ENCODE results near the gene STN1. TPM values are rescaled to one million over a fixed set of nuclear protein-coding genes. Genes with fewer than 3 reads are reported as not detected.

STN1 gene
- total RNA-seq, 1 experiment from 2014 or later: 33.2 TPM

- no peaks in the 10 kb centered on the region; the same call in 1 of the 2 replicates for H3K36me3 ChIP-seq
- DNase-seq: peak; percentile 10
- no peak overlapping the region for H3K4me3 ChIP-seq
- H3K27me3 ChIP-seq: no peaks in the 10 kb centered on the region
- H3K9me3 ChIP-seq: no peaks in the 10 kb centered on the region
These were observed 33.3 kb downstream of the STN1 start for GRCh38 chr10:103884681-103885139.

- DNase-seq: no peak
- Histone ChIP-seq H3K27me3 (no peaks in the 10 kb centered on the region), H3K36me3 (no peaks in the 10 kb centered on the region; the same call in 1 of the 2 replicates), H3K4me3 (no peak overlapping the region), H3K9me3 (no peaks in the 10 kb centered on the region)
These were observed 35.5 kb downstream of the STN1 start for GRCh38 chr10:103882285-103883007.

GRCh38 chr10:103881416-103882284, 36.3 kb downstream of the STN1 start:
- Histone ChIP-seq H3K27me3 (no peaks in the 10 kb centered on the region), H3K9me3 (no peaks in the 10 kb centered on the region), H3K36me3 (no peaks in the 10 kb centered on the region; the same call in 1 of the 2 replicates), H3K4me3 (no peak overlapping the region)
- no peak for DNase-seq

GRCh38 chr10:103879831-103880230, 38.2 kb downstream of the STN1 start:
- no peaks in the 10 kb centered on the region; the same call in 1 of the 2 replicates for H3K36me3 ChIP-seq
- no peak for DNase-seq

GRCh38 chr10:103879409-103879808, 38.6 kb downstream of the STN1 start:
- no peak for DNase-seq

More at GRCh38 chr10:103879831-103880230, 38.2 kb downstream of the STN1 start:
- Histone ChIP-seq H3K27me3 (no peaks in the 10 kb centered on the region), H3K4me3 (no peak overlapping the region), H3K9me3 (no peaks in the 10 kb centered on the region)

GRCh38 chr10:103877861-103878260, 40.1 kb downstream of the STN1 start:
- no peak for DNase-seq
- no peaks in the 10 kb centered on the region for H3K36me3 ChIP-seq
- H3K27me3 ChIP-seq: no peaks in the 10 kb centered on the region
- H3K9me3 ChIP-seq: no peaks in the 10 kb centered on the region
- H3K4me3 ChIP-seq: no peak overlapping the region

More at GRCh38 chr10:103879409-103879808, 38.6 kb downstream of the STN1 start:
- no peaks in the 10 kb centered on the region for H3K9me3 ChIP-seq
- no peaks in the 10 kb centered on the region for H3K27me3 ChIP-seq
- H3K4me3 ChIP-seq: no peak overlapping the region
- no peaks in the 10 kb centered on the region; the same call in 1 of the 2 replicates for H3K36me3 ChIP-seq

GRCh38 chr10:103876155-103876554, 41.8 kb downstream of the STN1 start:
- Histone ChIP-seq H3K4me3 (no peak overlapping the region), H3K36me3 (no peaks in the 10 kb centered on the region), H3K9me3 (no peaks in the 10 kb centered on the region), H3K27me3 (no peaks in the 10 kb centered on the region)
- no peak for DNase-seq

GRCh38 chr10:103874730-103875129, 43.3 kb downstream of the STN1 start:
- no peak overlapping the region for H3K4me3 ChIP-seq

GRCh38 chr10:103872137-103872931, 45.6 kb downstream of the STN1 start:
- DNase-seq: peak; percentile 75

More at GRCh38 chr10:103874730-103875129, 43.3 kb downstream of the STN1 start:
- Histone ChIP-seq H3K36me3 (no peaks in the 10 kb centered on the region), H3K27me3 (no peaks in the 10 kb centered on the region), H3K9me3 (no peaks in the 10 kb centered on the region)
- DNase-seq: no peak

GRCh38 chr10:103871006-103871405, 47.0 kb downstream of the STN1 start:
- H3K27me3 ChIP-seq: no peaks in the 10 kb centered on the region
- peaks cover 3% of the 10 kb centered on the region; the same call in 1 of the 2 replicates for H3K9me3 ChIP-seq
- no peak for DNase-seq
- no peaks in the 10 kb centered on the region for H3K36me3 ChIP-seq
- H3K4me3 ChIP-seq: no peak overlapping the region

More at GRCh38 chr10:103872137-103872931, 45.6 kb downstream of the STN1 start:
- Histone ChIP-seq H3K4me3 (no peak overlapping the region), H3K36me3 (no peaks in the 10 kb centered on the region), H3K9me3 (no peaks in the 10 kb centered on the region), H3K27me3 (no peaks in the 10 kb centered on the region)

- DNase-seq: peak; percentile 86
- H3K27me3 ChIP-seq: no peaks in the 10 kb centered on the region
- H3K4me3 ChIP-seq: no peak overlapping the region
- H3K9me3 ChIP-seq: peaks cover 7% of the 10 kb centered on the region
- H3K36me3 ChIP-seq: no peaks in the 10 kb centered on the region
These were observed 47.5 kb downstream of the STN1 start for GRCh38 chr10:103870516-103870915.

GRCh38 chr10:103869336-103869735, 48.6 kb downstream of the STN1 start:
- DNase-seq: no peak
- no peaks in the 10 kb centered on the region for H3K36me3 ChIP-seq
- no peak overlapping the region for H3K4me3 ChIP-seq
- no peaks in the 10 kb centered on the region for H3K27me3 ChIP-seq
- peaks cover 16% of the 10 kb centered on the region for H3K9me3 ChIP-seq

- Histone ChIP-seq H3K27me3 (no peaks in the 10 kb centered on the region), H3K36me3 (no peaks in the 10 kb centered on the region), H3K4me3 (no peak overlapping the region), H3K9me3 (peaks cover 16% of the 10 kb centered on the region)
- no peak for DNase-seq
These were observed 49.8 kb downstream of the STN1 start for GRCh38 chr10:103868200-103868599.

- Histone ChIP-seq H3K27me3 (no peaks in the 10 kb centered on the region), H3K36me3 (no peaks in the 10 kb centered on the region), H3K4me3 (no peak overlapping the region), H3K9me3 (peaks cover 16% of the 10 kb centered on the region)
- no peak for DNase-seq
These were observed 56.5 kb downstream of the STN1 start for GRCh38 chr10:103861505-103861904.

- DNase-seq: no peak
- H3K9me3 ChIP-seq: no peaks in the 10 kb centered on the region; the same call in 1 of the 2 replicates
- no peaks in the 10 kb centered on the region for H3K36me3 ChIP-seq
- no peaks in the 10 kb centered on the region for H3K27me3 ChIP-seq
- H3K4me3 ChIP-seq: no peak overlapping the region
These were observed 58.6 kb downstream of the STN1 start for GRCh38 chr10:103859161-103860086.

Measured in MG63 (cell line).